Spleen (tissue), 11 donors: ENCODE measurements around the gene ITGB4. TPM values are rescaled to one million over a fixed set of nuclear protein-coding genes. Genes with fewer than 3 reads are reported as not detected.
"Not testable (repeated sequence)": the region's sequence is repeated elsewhere in the genome, so short reads cannot be mapped to it uniquely, and the experiment has no call there.

Experiments used
- DNase-seq: peaks from one replicate; pipeline ENCODE4 v3.0.0-alpha.2; 2020
- H3K27ac ChIP-seq, 8 donors: fragments of 200-600 bp; sonication (generic) in 7 of 8; 1 replicate in 4 of 8; 2 replicates in 4 of 8; pipeline versions ENCODE4 v1.5.0 to v1.8.0; 2016 to 2021; ENCODE audit warnings: inconsistent platforms in 4 of 8, mild to moderate bottlenecking in 4 of 8, moderate library complexity in 1 of 8
- H3K27me3 ChIP-seq, 7 donors: fragments of 200-600 bp; sonication (generic) in 6 of 7; replicated peaks in 1 of 7; 1 replicate in 4 of 7; 2 replicates in 3 of 7; pipeline versions ENCODE4 v1.5.0 to v1.8.0; 2016 to 2021; ENCODE audit warnings: inconsistent platforms in 3 of 7, mild to moderate bottlenecking in 1 of 7
- H3K36me3 ChIP-seq, 6 donors: fragments of 200-600 bp; sonication (generic) in 5 of 6; 1 replicate in 4 of 6; 2 replicates in 2 of 6; pipeline versions ENCODE4 v1.5.0 to v1.8.0; 2016 to 2021; ENCODE audit warnings: inconsistent platforms in 2 of 6
- H3K4me1 ChIP-seq, 6 donors: fragments of 200-600 bp; sonication (generic) in 5 of 6; 1 replicate in 3 of 6; 2 replicates in 3 of 6; pipeline versions ENCODE4 v1.5.0 to v1.8.0; 2016 to 2021; ENCODE audit warnings: inconsistent platforms in 3 of 6
- H3K4me3 ChIP-seq, 8 donors: fragments of 200-600 bp; sonication (generic) in 7 of 8; 1 replicate in 4 of 8; 2 replicates in 4 of 8; pipeline versions ENCODE4 v1.5.0 to v1.8.0; 2016 to 2021; ENCODE audit warnings: inconsistent platforms in 4 of 8, mild to moderate bottlenecking in 4 of 8, moderate library complexity in 2 of 8
- H3K9me3 ChIP-seq, 8 donors: fragments of 200-600 bp; sonication (generic) in 7 of 8; 1 replicate in 4 of 8; 2 replicates in 4 of 8; pipeline versions ENCODE4 v1.5.0 to v1.8.0; 2016 to 2021; ENCODE audit warnings: inconsistent platforms in 4 of 8
- POLR2A ChIP-seq, 3 donors: fragments of 450-650 bp; IDR thresholded peaks; one replicate each; pipeline ENCODE4 v1.5.1; 2017; ENCODE audit warnings: antibody characterized with exemption in 3 of 3, mild to moderate bottlenecking in 1 of 3
- POLR2AphosphoS5 ChIP-seq, 3 donors: sonication (generic); formaldehyde crosslinking; IDR thresholded peaks; one replicate each; pipeline ENCODE4 v1.5.1; 2017; ENCODE audit warnings: antibody characterized with exemption in 3 of 3
- WGBS, 5 donors: extraction: QIAGEN DNeasy Blood & Tissue Kit in 3 of 5; methylation state at CpG; one replicate each; pipeline versions ENCODE4 v1.1.5 to v1.1.7; 2013 to 2018; 5-methylcytosine and 5-hydroxymethylcytosine counted together
- intact Hi-C: fragments of 100-400 bp; cut with DNase I; formaldehyde crosslinking; loops from one replicate; pipeline ENCODE4 v1.15.0; 2023; ENCODE audit warnings: low total_unique reads
- polyA plus RNA-seq, 3 donors: library from polyadenylated mRNA; stranded (reverse); fragments of 200-250 nt; gene quantifications; one replicate each; pipeline ENCODE4 v1.2.1, GENCODE V29; 2013
- total RNA-seq, 7 donors: library from RNA; depleted of rRNA in 3 of 7; stranded (reverse); fragments of >200 nt in 3 of 7; fragmentation: NEBNext Ultra II Directional in 4 of 7; extraction: Animal tissue kit (Norgen Biotek cat#: 25700) in 4 of 7; gene quantifications; one replicate each; pipeline versions ENCODE4 v1.1.0 to v1.2.1, GENCODE V29; 2016 to 2021
- TF ChIP-seq, protein P1 (sequence below), 11 experiments: fragments of 200-600 bp in 7 of 11; fragments of 450-650 bp in 4 of 11; sonication (generic) in 4 of 11; IDR thresholded peaks in 8 of 11; conservative IDR thresholded peaks in 3 of 11; 1 replicate in 7 of 11; 2 replicates in 4 of 11; pipeline versions ENCODE4 v1.4.0 to v1.8.0; 2016 to 2021; ENCODE audit warnings: antibody characterized with exemption in 11 of 11, inconsistent platforms in 4 of 11, mild to moderate bottlenecking in 1 of 11
- donor health status: healthy with polysubstance abuse.
- donor health status: DM: no; HTN: no; CAD: no; lungs with moderate emphysema.
- donor health status: DM: no; HTN: no; CAD: no.
- donor health status: Bipolar disorder and iron deficiency.
- donor health status: healthy.
- donor health status: DM: no; HTN: no; CAD: no.
- donor health status: DM: yes; HTN: yes; CAD: no.

The ITGB4 gene
- total and polyA plus RNA-seq, 10 donors = 16.6 to 205 (median 82.6) TPM

DNA sequence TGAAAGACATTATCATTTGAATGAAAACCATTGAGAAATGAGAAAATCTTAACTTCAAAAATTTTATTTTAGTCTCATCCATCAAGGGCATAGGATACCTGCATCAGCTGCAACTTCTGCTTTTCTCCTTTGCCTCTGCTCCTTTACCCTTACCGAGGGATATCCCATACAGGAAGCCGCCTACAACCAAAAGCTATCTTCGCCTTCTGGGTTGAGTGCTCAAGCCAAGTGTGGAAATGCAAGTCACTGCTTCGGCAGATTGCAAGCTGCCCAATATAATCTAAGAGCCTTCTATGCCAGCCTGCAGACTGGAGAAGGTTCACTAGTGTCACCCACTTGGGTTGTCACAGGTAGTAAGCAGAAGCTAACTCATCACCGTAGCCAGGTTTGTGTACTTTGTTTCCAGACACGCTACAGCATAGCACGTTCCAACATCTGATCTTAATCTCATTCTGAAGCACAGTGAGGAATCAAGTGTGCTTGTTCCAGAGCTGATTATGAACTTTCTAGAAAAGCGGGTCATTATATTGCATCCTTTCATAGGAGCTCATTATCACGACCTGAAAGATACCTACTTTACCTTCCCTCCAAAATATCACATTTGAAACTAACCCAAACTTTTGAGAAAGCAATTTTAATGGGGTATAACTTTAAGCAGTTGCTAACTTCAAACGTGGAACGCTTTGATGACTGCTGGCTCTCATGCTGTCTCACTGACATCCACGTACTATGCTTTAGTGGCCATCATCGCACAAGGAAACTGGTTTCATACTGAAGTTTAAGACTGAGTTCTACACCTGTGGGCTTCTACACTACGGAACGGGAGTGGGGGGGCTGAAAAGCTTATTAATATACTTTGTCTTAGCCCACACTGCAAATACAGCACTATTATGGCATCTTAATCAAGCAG, 55.4 kb downstream of the ITGB4 start:
- peak in 1 of 3 donors; percentile 64 for TF ChIP-seq POLR2AphosphoS5 (IDR thresholded peaks at IDR 0.05)
- TF ChIP-seq, protein P1, sequence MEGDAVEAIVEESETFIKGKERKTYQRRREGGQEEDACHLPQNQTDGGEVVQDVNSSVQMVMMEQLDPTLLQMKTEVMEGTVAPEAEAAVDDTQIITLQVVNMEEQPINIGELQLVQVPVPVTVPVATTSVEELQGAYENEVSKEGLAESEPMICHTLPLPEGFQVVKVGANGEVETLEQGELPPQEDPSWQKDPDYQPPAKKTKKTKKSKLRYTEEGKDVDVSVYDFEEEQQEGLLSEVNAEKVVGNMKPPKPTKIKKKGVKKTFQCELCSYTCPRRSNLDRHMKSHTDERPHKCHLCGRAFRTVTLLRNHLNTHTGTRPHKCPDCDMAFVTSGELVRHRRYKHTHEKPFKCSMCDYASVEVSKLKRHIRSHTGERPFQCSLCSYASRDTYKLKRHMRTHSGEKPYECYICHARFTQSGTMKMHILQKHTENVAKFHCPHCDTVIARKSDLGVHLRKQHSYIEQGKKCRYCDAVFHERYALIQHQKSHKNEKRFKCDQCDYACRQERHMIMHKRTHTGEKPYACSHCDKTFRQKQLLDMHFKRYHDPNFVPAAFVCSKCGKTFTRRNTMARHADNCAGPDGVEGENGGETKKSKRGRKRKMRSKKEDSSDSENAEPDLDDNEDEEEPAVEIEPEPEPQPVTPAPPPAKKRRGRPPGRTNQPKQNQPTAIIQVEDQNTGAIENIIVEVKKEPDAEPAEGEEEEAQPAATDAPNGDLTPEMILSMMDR (IDR thresholded peaks at IDR 0.05 in 8 of 11, conservative IDR thresholded peaks at IDR 0.05 in 3 of 11) = no peak
- Histone ChIP-seq H3K9me3 (no peaks in the 10 kb centered on the region), H3K27ac (peak overlapping the region in 7 of 8 donors; percentile 36 to 99 (median 98)), H3K36me3 (peaks cover 0 to 54% (median 32%) of the 10 kb centered on the region in 6 donors), H3K4me1 (peaks cover 32 to 62% (median 50%) of the 10 kb centered on the region in 6 donors), H3K27me3 (no peaks in the 10 kb centered on the region), H3K4me3 (peak overlapping the region; percentile 70 to 99 (median 92))
- peak; percentile 43 for DNase-seq
- intact Hi-C loops = loop anchor here (5.0 kb wide), 1 partner anchor 71 kb away; no protein-coding TSS in a partner anchor
- 27 to 35% (median 30%) methylated on average over 15 of the region's 15 CpGs for WGBS, 5 donors

DNA sequence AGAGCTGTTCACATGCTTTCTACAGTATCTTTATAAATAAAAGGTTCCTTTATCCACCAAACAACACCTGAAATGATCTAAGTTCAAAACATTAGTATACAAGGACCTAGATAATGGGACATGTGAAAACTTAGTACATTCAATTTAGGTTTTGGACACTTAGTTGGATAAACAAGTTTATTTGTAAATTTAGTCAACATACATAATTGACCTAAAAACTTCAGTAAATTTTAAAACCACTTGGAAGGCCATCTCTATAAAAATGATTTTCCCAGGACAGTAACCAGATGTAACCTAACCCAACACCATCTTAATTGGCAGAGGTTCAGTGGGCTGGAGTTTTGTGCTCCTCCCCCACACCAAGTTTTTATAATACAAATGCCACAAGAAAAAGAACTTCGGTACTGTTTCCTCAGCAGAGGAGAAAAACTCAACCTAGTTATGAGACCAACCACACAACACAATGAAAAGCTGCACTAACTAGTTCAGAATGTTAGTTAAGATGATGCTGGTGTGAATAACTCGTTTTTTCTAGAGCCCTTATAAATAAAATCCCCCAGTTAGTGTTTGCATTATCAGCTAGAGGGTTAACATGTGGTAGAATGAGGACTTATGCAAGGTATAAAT, 56.1 kb downstream of the ITGB4 start:
- no peak for TF ChIP-seq POLR2AphosphoS5 (IDR thresholded peaks at IDR 0.05)
- TF ChIP-seq, protein P1 (IDR thresholded peaks at IDR 0.05 in 8 of 11, conservative IDR thresholded peaks at IDR 0.05 in 3 of 11) = no peak
- WGBS, 5 donors = 8 to 18% (median 10%) methylated on average over 2 of the region's 2 CpGs
- H3K27ac ChIP-seq = peak overlapping the region in 7 of 8 donors; percentile 97 to 100 (median 99)
- H3K27me3 ChIP-seq = no peaks in the 10 kb centered on the region
- H3K9me3 ChIP-seq = no peaks in the 10 kb centered on the region
- H3K4me1 ChIP-seq = peaks cover 32 to 66% (median 51%) of the 10 kb centered on the region in 6 donors
- no peak for DNase-seq
- intact Hi-C loops = loop anchor here (5.0 kb wide), 1 partner anchor 70 kb away; no protein-coding TSS in a partner anchor
- H3K4me3 ChIP-seq = peak overlapping the region; percentile 70 to 99 (median 92)
- H3K36me3 ChIP-seq = peaks cover 0 to 54% (median 32%) of the 10 kb centered on the region in 6 donors

DNA sequence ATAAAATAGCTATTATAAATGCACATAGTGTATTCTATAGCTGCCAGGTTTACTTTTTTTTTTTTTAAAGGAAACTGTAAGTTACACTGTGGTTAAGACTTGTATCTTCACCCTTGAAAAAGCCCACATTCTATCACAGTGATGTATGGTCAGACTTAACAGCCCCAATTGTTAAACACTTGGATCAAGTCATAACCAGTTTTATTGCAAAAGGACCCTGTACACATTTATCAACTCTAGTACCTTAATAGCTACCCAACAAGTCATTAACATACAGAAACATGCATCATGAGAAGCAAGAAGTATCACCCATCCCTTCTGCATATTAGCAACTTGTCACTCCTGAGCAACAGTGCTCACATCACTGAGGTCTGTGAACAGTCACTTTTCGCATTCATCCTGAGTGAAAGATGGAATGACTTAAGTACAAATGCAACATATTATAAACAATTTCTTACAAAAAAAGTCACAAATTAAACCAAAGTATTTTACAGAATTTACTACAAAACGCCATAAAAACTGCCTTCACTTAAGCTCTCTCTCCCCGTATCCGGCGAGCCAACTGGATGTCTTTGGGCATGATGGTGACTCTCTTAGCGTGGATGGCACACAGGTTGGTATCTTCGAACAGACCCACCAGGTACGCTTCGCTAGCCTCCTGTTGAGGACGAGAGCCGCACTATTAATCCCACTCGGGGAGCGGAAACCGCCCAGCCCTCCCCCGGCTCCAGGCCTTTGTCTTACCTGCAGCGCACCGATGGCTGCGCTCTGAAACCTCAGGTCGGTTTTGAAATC, 57.0 kb downstream of the ITGB4 start:
- not testable (repeated sequence) for H3K9me3 ChIP-seq, H3K27me3 ChIP-seq
- intact Hi-C loops = loop anchor here (5.0 kb wide), 1 partner anchor 69 kb away; no protein-coding TSS in a partner anchor
- DNase-seq = peak; percentile 2
- peak in 1 of 3 donors; percentile 5 for TF ChIP-seq POLR2AphosphoS5 (IDR thresholded peaks at IDR 0.05)
- Histone ChIP-seq H3K27ac (peak overlapping the region; percentile 97 to 100 (median 98)), H3K4me3 (peak overlapping the region; percentile 70 to 99 (median 92)), H3K36me3 (peaks cover 0 to 54% (median 32%) of the 10 kb centered on the region in 6 donors), H3K4me1 (peaks cover 36 to 75% (median 59%) of the 10 kb centered on the region in 6 donors)
- 1 to 2% (median 2%) methylated on average over 15 to 19 of the region's 19 CpGs for WGBS, 5 donors

DNA sequence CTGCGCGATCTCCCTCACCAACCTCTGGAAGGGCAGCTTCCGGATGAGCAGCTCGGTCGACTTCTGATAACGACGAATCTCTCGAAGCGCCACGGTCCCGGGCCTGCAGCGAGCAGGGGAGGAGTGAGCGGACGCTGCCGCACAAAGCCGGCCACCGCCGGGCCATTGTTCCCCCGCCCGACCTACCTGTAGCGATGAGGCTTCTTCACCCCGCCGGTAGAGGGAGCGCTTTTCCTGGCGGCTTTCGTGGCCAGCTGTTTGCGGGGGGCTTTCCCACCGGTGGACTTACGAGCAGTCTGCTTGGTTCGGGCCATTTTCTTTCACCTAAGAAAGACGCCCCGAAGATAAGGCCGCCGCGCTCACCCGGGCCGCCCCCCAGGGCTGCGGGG, 57.6 kb downstream of the ITGB4 start:
- H3K4me3 ChIP-seq = peak overlapping the region; percentile 70 to 99 (median 92)
- H3K4me1 ChIP-seq = peaks cover 41 to 81% (median 65%) of the 10 kb centered on the region in 6 donors
- no peaks in the 10 kb centered on the region for H3K27me3 ChIP-seq
- peak overlapping the region; percentile 97 to 100 (median 98) for H3K27ac ChIP-seq
- DNase-seq = no peak
- H3K36me3 ChIP-seq = peaks cover 0 to 53% (median 32%) of the 10 kb centered on the region in 6 donors
- intact Hi-C loops = loop anchor here (5.0 kb wide), 1 partner anchor 68 kb away; no protein-coding TSS in a partner anchor
- TF ChIP-seq, protein P1 (IDR thresholded peaks at IDR 0.05 in 8 of 11, conservative IDR thresholded peaks at IDR 0.05 in 3 of 11) = peak; percentile 14 to 67 (median 60)
- no peak for TF ChIP-seq POLR2A (IDR thresholded peaks at IDR 0.05)
- H3K9me3 ChIP-seq = no peaks in the 10 kb centered on the region
- WGBS, 5 donors = 0 to 1% (median 0%) methylated on average over 17 to 38 of the region's 38 CpGs
